Measurements from ENCODE around the gene SHC3. TPM values are rescaled to one million over a fixed set of nuclear protein-coding genes. Genes with fewer than 3 reads are reported as not detected.
A peak's percentile ranks its signal among the peaks of the same experiment; 100 is the strongest.

Gene SHC3
- total and polyA plus RNA-seq, 2 donors (not counting 3 experiments of a cell fraction or from before 2014, with no cell fraction given): 1.0 to 2.0 TPM

DNA sequence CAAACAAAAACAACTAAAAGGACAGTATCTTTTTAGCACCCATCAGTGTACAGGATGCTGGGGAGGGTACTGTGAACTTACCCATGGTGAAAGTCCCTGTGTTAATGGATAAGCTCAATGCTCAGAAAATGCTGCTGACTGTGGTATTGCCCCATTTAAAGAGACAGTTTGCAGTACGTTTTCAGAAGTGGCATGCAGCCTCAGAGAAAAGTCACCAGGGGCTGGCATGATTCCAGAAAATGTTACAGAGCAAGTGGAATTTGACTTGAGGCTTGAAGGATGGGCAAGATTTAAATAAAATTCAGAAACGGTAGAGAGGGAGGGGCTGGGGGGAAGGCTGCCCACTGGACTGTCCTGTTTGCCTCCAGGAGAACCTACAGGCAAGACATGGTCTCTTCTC, 180.1 kb downstream of the SHC3 start:
- Histone ChIP-seq H4K20me1 (replicated peaks; ENCODE audit: control insufficient read depth, extremely low read depth, insufficient read depth, low read length) (no peaks in the 10 kb centered on the region), H3K9me1 (replicated peaks; ENCODE audit: control insufficient read depth, extremely low read depth, insufficient read depth, low read length) (no peaks in the 10 kb centered on the region), H2AFZ (ENCODE audit: low read depth, low read length) (no peak overlapping the region), H3K9ac (replicated peaks; ENCODE audit: extremely low read depth, insufficient read depth, low read length) (no peak overlapping the region), H3K79me2 (ENCODE audit: control insufficient read depth, insufficient read depth, low read length) (peaks cover 66% of the 10 kb centered on the region), H3K4me1 (ENCODE audit: control insufficient read depth, extremely low read depth, insufficient read depth, low read length) (peaks cover 18% of the 10 kb centered on the region), H3K9me3 (replicated peaks; ENCODE audit: control insufficient read depth, insufficient read depth, low read length) (no peaks in the 10 kb centered on the region), H3K36me3 (ENCODE audit: control insufficient read depth in 2 of 2, extremely low read depth in 1 of 2, insufficient read depth in 2 of 2, low read length in 2 of 2) (peaks cover 2 to 4% of the 10 kb centered on the region in 2 experiments), H3K27ac (ENCODE audit: insufficient read depth, low read depth, low read length) (no peak overlapping the region), H3K4me3 (replicated peaks in 1 of 3; ENCODE audit: insufficient read depth in 1 of 3, low read depth in 1 of 3, low read length in 3 of 3) (no peak overlapping the region), H3K27me3 (ENCODE audit: control insufficient read depth in 2 of 2, insufficient read depth in 2 of 2, low read length in 2 of 2) (no peaks in the 10 kb centered on the region), H3K4me2 (ENCODE audit: insufficient read depth, low read length) (no peak overlapping the region)
- no TSS peak for BruUV-seq (replicated peaks)
- ChIA-PET CTCF (interaction anchor here (0.9 to 1.3 kb wide), 3 partner anchors 216 to 420 kb away, joined by 3 to 9 read pairs (median 3); no protein-coding TSS in a partner anchor), POLR2A (interaction anchor here (0.7 kb wide), 1 partner anchor 601 kb away, joined by 3 read pairs; no protein-coding TSS in a partner anchor)
- intact Hi-C loops (cut with micrococcal nuclease) (no loop called here), dilution Hi-C loops (cut with MboI; ENCODE audit: extremely low pct_ligation_motif_present, low sequenced_read_pairs) (no loop called here)
- peak; percentile 12 for DNase-seq (ENCODE audit: low read depth, low spot score)
- FAIRE-seq: peak; percentile 38
- TF ChIP-seq GATA2 (IDR thresholded peaks at IDR 0.05; ENCODE audit: insufficient read depth, insufficient read length, low read depth, low read length): no peak
- no peak for TF ChIP-seq POLR2A (IDR thresholded peaks at IDR 0.05; ENCODE audit: low read depth, low read length)
- TF ChIP-seq FOS (IDR thresholded peaks at IDR 0.05; ENCODE audit: borderline replicate concordance, insufficient read depth, low read length): no peak
- TF ChIP-seq, protein P1, sequence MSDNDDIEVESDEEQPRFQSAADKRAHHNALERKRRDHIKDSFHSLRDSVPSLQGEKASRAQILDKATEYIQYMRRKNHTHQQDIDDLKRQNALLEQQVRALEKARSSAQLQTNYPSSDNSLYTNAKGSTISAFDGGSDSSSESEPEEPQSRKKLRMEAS (IDR thresholded peaks at IDR 0.05; ENCODE audit: insufficient read depth, insufficient read length): no peak
- TF ChIP-seq JUN (IDR thresholded peaks at IDR 0.05; ENCODE audit: borderline replicate concordance, insufficient read depth, insufficient read length, low read depth): no peak
- no peak for TF ChIP-seq MYC (IDR thresholded peaks at IDR 0.05; ENCODE audit: low read depth, low read length)
- TF ChIP-seq EZH2 (IDR thresholded peaks at IDR 0.05; ENCODE audit: borderline replicate concordance, low read depth, low read length, severe bottlenecking): no peak
- TF ChIP-seq, protein P2, sequence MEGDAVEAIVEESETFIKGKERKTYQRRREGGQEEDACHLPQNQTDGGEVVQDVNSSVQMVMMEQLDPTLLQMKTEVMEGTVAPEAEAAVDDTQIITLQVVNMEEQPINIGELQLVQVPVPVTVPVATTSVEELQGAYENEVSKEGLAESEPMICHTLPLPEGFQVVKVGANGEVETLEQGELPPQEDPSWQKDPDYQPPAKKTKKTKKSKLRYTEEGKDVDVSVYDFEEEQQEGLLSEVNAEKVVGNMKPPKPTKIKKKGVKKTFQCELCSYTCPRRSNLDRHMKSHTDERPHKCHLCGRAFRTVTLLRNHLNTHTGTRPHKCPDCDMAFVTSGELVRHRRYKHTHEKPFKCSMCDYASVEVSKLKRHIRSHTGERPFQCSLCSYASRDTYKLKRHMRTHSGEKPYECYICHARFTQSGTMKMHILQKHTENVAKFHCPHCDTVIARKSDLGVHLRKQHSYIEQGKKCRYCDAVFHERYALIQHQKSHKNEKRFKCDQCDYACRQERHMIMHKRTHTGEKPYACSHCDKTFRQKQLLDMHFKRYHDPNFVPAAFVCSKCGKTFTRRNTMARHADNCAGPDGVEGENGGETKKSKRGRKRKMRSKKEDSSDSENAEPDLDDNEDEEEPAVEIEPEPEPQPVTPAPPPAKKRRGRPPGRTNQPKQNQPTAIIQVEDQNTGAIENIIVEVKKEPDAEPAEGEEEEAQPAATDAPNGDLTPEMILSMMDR (IDR thresholded peaks at IDR 0.05; ENCODE audit: extremely low read depth in 1 of 2, insufficient read depth in 1 of 2, low read depth in 1 of 2, low read length in 2 of 2): no peak
- no peak for TF ChIP-seq POLR2AphosphoS5 (IDR thresholded peaks at IDR 0.05; ENCODE audit: insufficient read depth, low read depth, low read length)
